Peyer's patch (tissue), 4 donors: ENCODE measurements around the gene ABCC12.

ENCODE experiments used
- POLR2A ChIP-seq, 2 donors: fragments of 450-650 bp; IDR thresholded peaks; one replicate each; pipeline ENCODE4 v1.5.1; 2017; ENCODE audit warnings: antibody characterized with exemption in 2 of 2, mild to moderate bottlenecking in 2 of 2, moderate library complexity in 2 of 2
- TF ChIP-seq, protein P1 (sequence below), 6 experiments: fragments of 450-650 bp in 4 of 6; fragments of 200-600 bp in 2 of 6; sonication (generic) in 1 of 6; IDR thresholded peaks; one replicate each; pipeline ENCODE4 v1.5.1; 2017 to 2019; ENCODE audit warnings: antibody characterized with exemption in 6 of 6, mild to moderate bottlenecking in 3 of 6, moderate library complexity in 1 of 6

GRCh38 chr16:48139517-48139916, 16.3 kb downstream of the ABCC12 start:
- no peak for TF ChIP-seq POLR2A (IDR thresholded peaks at IDR 0.05)
- TF ChIP-seq, protein P1, sequence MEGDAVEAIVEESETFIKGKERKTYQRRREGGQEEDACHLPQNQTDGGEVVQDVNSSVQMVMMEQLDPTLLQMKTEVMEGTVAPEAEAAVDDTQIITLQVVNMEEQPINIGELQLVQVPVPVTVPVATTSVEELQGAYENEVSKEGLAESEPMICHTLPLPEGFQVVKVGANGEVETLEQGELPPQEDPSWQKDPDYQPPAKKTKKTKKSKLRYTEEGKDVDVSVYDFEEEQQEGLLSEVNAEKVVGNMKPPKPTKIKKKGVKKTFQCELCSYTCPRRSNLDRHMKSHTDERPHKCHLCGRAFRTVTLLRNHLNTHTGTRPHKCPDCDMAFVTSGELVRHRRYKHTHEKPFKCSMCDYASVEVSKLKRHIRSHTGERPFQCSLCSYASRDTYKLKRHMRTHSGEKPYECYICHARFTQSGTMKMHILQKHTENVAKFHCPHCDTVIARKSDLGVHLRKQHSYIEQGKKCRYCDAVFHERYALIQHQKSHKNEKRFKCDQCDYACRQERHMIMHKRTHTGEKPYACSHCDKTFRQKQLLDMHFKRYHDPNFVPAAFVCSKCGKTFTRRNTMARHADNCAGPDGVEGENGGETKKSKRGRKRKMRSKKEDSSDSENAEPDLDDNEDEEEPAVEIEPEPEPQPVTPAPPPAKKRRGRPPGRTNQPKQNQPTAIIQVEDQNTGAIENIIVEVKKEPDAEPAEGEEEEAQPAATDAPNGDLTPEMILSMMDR (IDR thresholded peaks at IDR 0.05), result no peak
